CD4-positive, alpha-beta T cell treated with Interleukin-1 beta for 1 hour (primary cell): ENCODE results near the gene ROR1.

Experiments
- DNase-seq, 2 donors: peaks; one replicate each; pipeline ENCODE4 v3.0.0-alpha.2; 2020 to 2022

ROR1 gene

GRCh38 chr1:64038119-64038518 is 264.3 kb downstream of the ROR1 start:
- no peak for DNase-seq

GRCh38 chr1:64038965-64039364 is 265.1 kb downstream of the ROR1 start:
- DNase-seq: no peak

- no peak for DNase-seq
Observed at GRCh38 chr1:64039390-64039926, 265.6 kb downstream of the ROR1 start.

- no peak for DNase-seq
Observed at GRCh38 chr1:64041371-64042131, 267.7 kb downstream of the ROR1 start.

- no peak for DNase-seq
Observed at GRCh38 chr1:64042331-64043100, 268.7 kb downstream of the ROR1 start.

GRCh38 chr1:64043288-64043687 is 269.5 kb downstream of the ROR1 start:
- DNase-seq: no peak

- no peak for DNase-seq
Observed at GRCh38 chr1:64043976-64044375, 270.2 kb downstream of the ROR1 start.

GRCh38 chr1:64046243-64046642 is 272.4 kb downstream of the ROR1 start:
- no peak for DNase-seq

GRCh38 chr1:64046891-64047290 is 273.1 kb downstream of the ROR1 start:
- no peak for DNase-seq

- no peak for DNase-seq
Observed at GRCh38 chr1:64047549-64047996, 273.8 kb downstream of the ROR1 start.

GRCh38 chr1:64049900-64050540 is 276.2 kb downstream of the ROR1 start:
- no peak for DNase-seq

GRCh38 chr1:64050601-64051000 is 276.8 kb downstream of the ROR1 start:
- no peak for DNase-seq

- DNase-seq: no peak
Observed at GRCh38 chr1:64051796-64052195, 278.0 kb downstream of the ROR1 start.

- no peak for DNase-seq
Observed at GRCh38 chr1:64052777-64053176, 279.0 kb downstream of the ROR1 start.

GRCh38 chr1:64055310-64055709 is 281.5 kb downstream of the ROR1 start:
- no peak for DNase-seq

GRCh38 chr1:64059556-64059955 is 285.7 kb downstream of the ROR1 start:
- no peak for DNase-seq

GRCh38 chr1:64060611-64061302 is 286.9 kb downstream of the ROR1 start:
- DNase-seq: no peak

GRCh38 chr1:64061430-64062104 is 287.8 kb downstream of the ROR1 start:
- DNase-seq: no peak

- no peak for DNase-seq
Observed at GRCh38 chr1:64062529-64062928, 288.7 kb downstream of the ROR1 start.

GRCh38 chr1:64062941-64063581 is 289.2 kb downstream of the ROR1 start:
- DNase-seq: no peak

- no peak for DNase-seq
Observed at GRCh38 chr1:64065571-64065970, 291.8 kb downstream of the ROR1 start.
